HepG2 (cell line): ENCODE results near the gene F2RL3. TPM values are rescaled to one million over a fixed set of nuclear protein-coding genes. Genes with fewer than 3 reads are reported as not detected.

Source experiments
- ATAC-seq: fragments of 200-7000 bp; cut with Tn5 transposase; 3 replicates; pipeline ENCODE4 v1.9.1; 2020; ENCODE audit warnings: mild to moderate bottlenecking, moderate library complexity
- BruUV-seq: library from RNA; stranded (reverse); fragments of 400-500 nt; replicated peaks from 2 replicates; lab custom pipeline; 2021; lab: Mats Ljungman, UMichigan
- CTCF ChIA-PET: fragments of 300-600 bp; formaldehyde crosslinking; extraction: SDS; loops from one replicate; lab custom pipeline; 2021; ENCODE audit warnings: low total read pairs, inconsistent platforms, low intra/inter-chr PET ratio; lab: Yijun Ruan, JAX
- POLR2A ChIA-PET: fragments of 350-600 bp; sonication (Branson Sonifier 250); formaldehyde crosslinking; loops from one replicate; lab custom pipeline; 2020; ENCODE audit warnings: antibody characterized with exemption, inconsistent platforms; lab: Yijun Ruan, JAX
- DNase-seq: peaks from one replicate; pipeline ENCODE4 v3.0.0-alpha.2; 2015; ENCODE audit warnings: low spot score
- FAIRE-seq: peaks from 3 replicates; lab custom pipeline; 2011; peaks lifted over from hg19 to GRCh38; lab: Jason Lieb, UNC
- H2AFZ ChIP-seq: one replicate; pipeline ENCODE4 v1.6.1; 2011; ENCODE audit warnings: low read length, inconsistent platforms
- H3K27ac ChIP-seq: fragments of 300-600 bp; 3 replicates; pipeline ENCODE4 v1.8.0; 2011; ENCODE audit warnings: mixed run types, mild to moderate bottlenecking, mixed read lengths, low read length, inconsistent platforms; ENCODE audit not compliant: insufficient read depth; ENCODE audit errors: extremely low read length
- H3K27me3 ChIP-seq, 2 experiments: fragments of 200-600 bp in 1 of 2; 2 replicates in 1 of 2; 3 replicates in 1 of 2; pipeline versions ENCODE4 v1.6.0 to v1.8.0; 2011; ENCODE audit warnings: low read length in 2 of 2, mild to moderate bottlenecking in 2 of 2, moderate library complexity in 2 of 2, inconsistent platforms in 1 of 2; ENCODE audit not compliant: insufficient read depth in 2 of 2, control insufficient read depth in 1 of 2
- H3K36me3 ChIP-seq, 2 experiments: fragments of 200-600 bp in 1 of 2; replicated peaks in 1 of 2; 2 replicates in 1 of 2; 3 replicates in 1 of 2; pipeline versions ENCODE4 v1.5.1 to v1.8.0; 2011; ENCODE audit warnings: low read length in 2 of 2, inconsistent platforms in 1 of 2; ENCODE audit not compliant: insufficient read depth in 2 of 2, control insufficient read depth in 1 of 2
- H3K4me1 ChIP-seq: 2 replicates; pipeline ENCODE4 v1.5.1; 2012; ENCODE audit warnings: low read length, inconsistent platforms; ENCODE audit not compliant: insufficient read depth
- H3K4me2 ChIP-seq: 2 replicates; pipeline ENCODE4 v1.6.0; 2011; ENCODE audit warnings: low read depth, low read length, inconsistent platforms
- H3K4me3 ChIP-seq, 3 experiments: fragments of 200-600 bp in 1 of 3; sonication (generic), shearing (Covaris generic) in 1 of 3; replicated peaks in 1 of 3; 2 replicates each; pipeline ENCODE4 v1.5.1; 2011 to 2016; ENCODE audit warnings: low read length in 3 of 3, inconsistent platforms in 2 of 3, low read depth in 2 of 3, mild to moderate bottlenecking in 2 of 3, control low read depth in 1 of 3, mixed read lengths in 1 of 3; ENCODE audit not compliant: insufficient read depth in 1 of 3
- H3K79me2 ChIP-seq: one replicate; pipeline ENCODE4 v1.6.1; 2011; ENCODE audit warnings: low read length, inconsistent platforms; ENCODE audit not compliant: insufficient read depth
- H3K9ac ChIP-seq: 2 replicates; pipeline ENCODE4 v1.6.0; 2011; ENCODE audit warnings: mild to moderate bottlenecking, low read depth, low read length, inconsistent platforms; ENCODE audit not compliant: insufficient read depth
- H3K9me3 ChIP-seq: 2 replicates; pipeline ENCODE4 v1.5.1; 2012; ENCODE audit warnings: mild to moderate bottlenecking, low read length
- H4K20me1 ChIP-seq: 2 replicates; pipeline ENCODE4 v1.6.0; 2011; ENCODE audit warnings: inconsistent platforms, mild to moderate bottlenecking, low read length, moderate library complexity; ENCODE audit not compliant: insufficient read depth
- AGO1 ChIP-seq: fragments of 200-400 bp; formaldehyde crosslinking; IDR thresholded peaks from 2 replicates; pipeline ENCODE4 v1.6.1; 2017; ENCODE audit warnings: mild to moderate bottlenecking, low read depth, low read length, moderate library complexity; ENCODE audit not compliant: poor library complexity, severe bottlenecking
- BCLAF1 ChIP-seq: fragments of 450-650 bp; IDR thresholded peaks from 2 replicates; pipeline ENCODE4 v1.6.1; 2017; ENCODE audit warnings: mild to moderate bottlenecking
- BRCA1 ChIP-seq: sonication (generic); formaldehyde crosslinking; IDR thresholded peaks from 2 replicates; pipeline ENCODE4 v1.4.0; 2020; ENCODE audit warnings: missing genetic modification reagents
- GFI1 ChIP-seq: sonication (generic); formaldehyde crosslinking; IDR thresholded peaks from 2 replicates; pipeline ENCODE4 v1.5.0; 2020; ENCODE audit warnings: missing genetic modification reagents, mild to moderate bottlenecking, borderline replicate concordance
- KLF15 ChIP-seq: sonication (generic); formaldehyde crosslinking; IDR thresholded peaks from 2 replicates; pipeline ENCODE4 v1.8.1; 2023; ENCODE audit warnings: borderline replicate concordance, mild to moderate bottlenecking, inconsistent platforms, missing genetic modification reagents, mixed read lengths
- MED1 ChIP-seq: sonication (generic); formaldehyde crosslinking; IDR thresholded peaks from 2 replicates; pipeline ENCODE4 v1.4.0; 2020; ENCODE audit warnings: missing genetic modification reagents
- NPAS2 ChIP-seq: sonication (generic); formaldehyde crosslinking; IDR thresholded peaks from 2 replicates; pipeline ENCODE4 v1.8.0; 2022; ENCODE audit warnings: mild to moderate bottlenecking, missing genetic modification reagents, borderline replicate concordance
- RBAK ChIP-seq: sonication (generic); formaldehyde crosslinking; IDR thresholded peaks from 2 replicates; pipeline ENCODE4 v1.5.1; 2020; ENCODE audit warnings: mild to moderate bottlenecking, missing genetic modification reagents
- RBM39 ChIP-seq: fragments of 200-400 bp; formaldehyde crosslinking; IDR thresholded peaks from one replicate; pipeline ENCODE4 v1.6.1; 2018; ENCODE audit warnings: antibody characterized with exemption, mild to moderate bottlenecking, low read depth, low read length; ENCODE audit not compliant: poor library complexity, severe bottlenecking
- ZBTB38 ChIP-seq: sonication (generic); formaldehyde crosslinking; IDR thresholded peaks from 2 replicates; pipeline ENCODE4 v1.5.1; 2020; ENCODE audit warnings: mild to moderate bottlenecking, missing genetic modification reagents
- ZNF101 ChIP-seq: sonication (generic); formaldehyde crosslinking; IDR thresholded peaks from 2 replicates; pipeline ENCODE4 v1.4.0; 2020; ENCODE audit warnings: mild to moderate bottlenecking, low read depth, missing genetic modification reagents, borderline replicate concordance
- ZNF577 ChIP-seq: sonication (generic); formaldehyde crosslinking; IDR thresholded peaks from 2 replicates; pipeline ENCODE4 v1.4.0; 2020; ENCODE audit warnings: mild to moderate bottlenecking, low read depth, missing genetic modification reagents, borderline replicate concordance
- WGBS: methylation state at CpG from one replicate; pipeline ENCODE4 v1.1.6; 2017; ENCODE audit warnings: low lambda C conversion rate; 5-methylcytosine and 5-hydroxymethylcytosine counted together
- in situ Hi-C: cut with HindIII; loops from 2 replicates; pipeline ENCODE4 v1.10.0; 2017; ENCODE audit warnings: low pct_unique_long_range_greater_than_20kb; ENCODE audit not compliant: extremely low pct_ligation_motif_present
- intact Hi-C: fragments of 100-400 bp; cut with micrococcal nuclease; formaldehyde crosslinking; loops from one replicate; pipeline ENCODE4 v1.10.0; 2022; ENCODE audit not compliant: unreplicated experiment
- polyA plus RNA-seq, 8 experiments: library from polyadenylated mRNA; depleted of rRNA in 3 of 8; stranded (reverse) in 7 of 8; unstranded in 1 of 8; fragments of >200 nt; fragmentation: Illumina TruSeq in 4 of 8; extraction: Trizol in 4 of 8; gene quantifications; 2 replicates each; pipeline versions ENCODE4 v1.2.1 to v1.2.3, GENCODE V29; 2011 to 2016; ENCODE audit warnings: low read depth in 4 of 8, missing spikeins in 1 of 8, mixed read lengths in 1 of 8; ENCODE audit not compliant: insufficient read depth in 1 of 8
- total RNA-seq, 5 experiments: library from RNA; depleted of rRNA; stranded (reverse); fragments of >200 nt; fragmentation: Illumina TruSeq; extraction: Trizol; gene quantifications; 2 replicates each; pipeline ENCODE4 v1.2.3, GENCODE V29; 2016; ENCODE audit warnings: low read depth in 1 of 5

F2RL3 gene
- total and polyA plus RNA-seq, 2 of the 13 experiments (the other 11 are each of a cell fraction or from before 2014, with no cell fraction given), result not detected

GRCh38 chr19:16903347-16903746 is 14.5 kb downstream of the F2RL3 start (continued):
- no peak for TF ChIP-seq RBM39

- in situ Hi-C loops, result loop anchor here (10.0 kb wide), 1 partner anchor 130 kb away; no protein-coding TSS in a partner anchor
- no peaks in the 10 kb centered on the region for H4K20me1 ChIP-seq
- H3K79me2 ChIP-seq, result no peaks in the 10 kb centered on the region
- no peak for DNase-seq
- BruUV-seq, result no TSS peak
- WGBS, result 7% methylated on average over 4 of the region's 5 CpGs
- no peak for ATAC-seq
- FAIRE-seq, result no peak
- no peaks in the 10 kb centered on the region for H3K4me1 ChIP-seq
- intact Hi-C loops, result no loop called here
- no peak overlapping the region for H3K4me3 ChIP-seq
- no peaks in the 10 kb centered on the region for H3K9me3 ChIP-seq
- H3K4me2 ChIP-seq, result no peak overlapping the region
- H3K27ac ChIP-seq, result no peak overlapping the region
- ChIA-PET CTCF (no interaction called here), POLR2A (no interaction called here)
- H3K36me3 ChIP-seq, result no peaks in the 10 kb centered on the region
- H2AFZ ChIP-seq, result no peak overlapping the region
- no peak for TF ChIP-seq GFI1 (CRISPR knock-in tag)
- TF ChIP-seq NPAS2 (CRISPR knock-in tag), result no peak
- TF ChIP-seq RBAK, result no peak
- no peak for TF ChIP-seq AGO1
- TF ChIP-seq KLF15 (CRISPR knock-in tag), result no peak
- no peak for TF ChIP-seq ZNF101 (CRISPR knock-in tag)
- no peak for TF ChIP-seq ZNF577 (CRISPR knock-in tag)
- no peak for TF ChIP-seq BCLAF1
- TF ChIP-seq ZBTB38, result no peak
- TF ChIP-seq MED1 (CRISPR knock-in tag), result no peak
- no peak for TF ChIP-seq BRCA1 (CRISPR knock-in tag)
- no peak overlapping the region for H3K9ac ChIP-seq
- H3K27me3 ChIP-seq, result peaks cover 0 to 1% of the 10 kb centered on the region in 2 experiments; a peak in 3 of 5 replicates
Measured at GRCh38 chr19:16904599-16904998, 15.8 kb downstream of the F2RL3 start.
